DOHH2 (cell line): ENCODE results near the gene ZNF280A.
A peak's percentile ranks its signal among the peaks of the same experiment; 100 is the strongest.

Experiments
- H3F3A ChIP-seq: fragments of 200-600 bp; sonication (generic), shearing (Covaris generic); 2 replicates; pipeline ENCODE4 v1.6.0; 2016; ENCODE audit warnings: antibody characterized with exemption, mild to moderate bottlenecking; ENCODE audit not compliant: control insufficient read depth, insufficient read depth
- H3K27ac ChIP-seq: fragments of 200-600 bp; sonication (generic); 2 replicates; pipeline ENCODE4 v1.5.1; 2014; ENCODE audit warnings: low read depth, mild to moderate bottlenecking, low read length, moderate library complexity
- H3K27me3 ChIP-seq: fragments of 200-600 bp; sonication (generic); 2 replicates; pipeline ENCODE4 v1.6.1; 2014; ENCODE audit warnings: mild to moderate bottlenecking, low read length, mixed read lengths; ENCODE audit not compliant: control insufficient read depth
- H3K36me3 ChIP-seq: fragments of 200-600 bp; sonication (generic); 2 replicates; pipeline ENCODE4 v1.6.1; 2014; ENCODE audit warnings: mild to moderate bottlenecking, low read length, moderate library complexity, mixed read lengths; ENCODE audit not compliant: control insufficient read depth
- H3K4me1 ChIP-seq: fragments of 200-600 bp; sonication (generic); 2 replicates; pipeline ENCODE4 v1.6.1; 2014; ENCODE audit warnings: mild to moderate bottlenecking, low read length, mixed read lengths; ENCODE audit not compliant: control insufficient read depth
- H3K4me2 ChIP-seq: fragments of 200-600 bp; sonication (generic); 2 replicates; pipeline ENCODE4 v1.6.0; 2014; ENCODE audit warnings: mild to moderate bottlenecking, low read length, moderate library complexity
- H3K4me3 ChIP-seq: fragments of 200-600 bp; sonication (generic); 2 replicates; pipeline ENCODE4 v1.5.1; 2014; ENCODE audit warnings: mild to moderate bottlenecking, low read length, mixed read lengths
- H3K79me2 ChIP-seq: fragments of 200-600 bp; sonication (generic); 2 replicates; pipeline ENCODE4 v1.6.1; 2014; ENCODE audit warnings: mild to moderate bottlenecking, low read length, mixed read lengths; ENCODE audit not compliant: control insufficient read depth
- H3K9me2 ChIP-seq: fragments of 200-600 bp; sonication (generic); replicated peaks from 2 replicates; pipeline ENCODE4 v1.6.1; 2014; ENCODE audit warnings: mild to moderate bottlenecking, low read length, mixed read lengths; ENCODE audit not compliant: control insufficient read depth
- H3K9me3 ChIP-seq: fragments of 200-600 bp; sonication (generic); 2 replicates; pipeline ENCODE4 v1.6.1; 2014; ENCODE audit warnings: antibody characterized with exemption, low read length, mixed read lengths; ENCODE audit not compliant: control insufficient read depth, insufficient read depth
- H4K20me1 ChIP-seq: fragments of 200-600 bp; sonication (generic); 2 replicates; pipeline ENCODE4 v1.6.0; 2014; ENCODE audit warnings: low read depth, mild to moderate bottlenecking, antibody characterized with exemption, low read length, moderate library complexity; ENCODE audit not compliant: control insufficient read depth, insufficient read depth
- CTCF ChIP-seq: fragments of 200-600 bp; sonication (generic); IDR thresholded peaks from one replicate; pipeline ENCODE4 v1.5.1; 2014; ENCODE audit warnings: antibody characterized with exemption, mild to moderate bottlenecking, low read depth, low read length; ENCODE audit not compliant: poor library complexity, severe bottlenecking
- EZH2phosphoT487 ChIP-seq: fragments of 200-600 bp; sonication (generic); IDR thresholded peaks from 2 replicates; pipeline ENCODE4 v1.6.1; 2017; ENCODE audit warnings: borderline replicate concordance, mild to moderate bottlenecking, antibody characterized with exemption, low read length, moderate library complexity, mixed read lengths

The ZNF280A gene

GRCh38 chr22:22464541-22465054, 55.5 kb downstream of the ZNF280A start:
- Histone ChIP-seq H3K4me3 (no peak overlapping the region), H3K9me2 (no peaks in the 10 kb centered on the region), H3K9me3 (peaks cover 13% of the 10 kb centered on the region), H3K27ac (no peak overlapping the region), H3K4me1 (peaks cover 23% of the 10 kb centered on the region), H3K27me3 (no peaks in the 10 kb centered on the region), H3K36me3 (no peaks in the 10 kb centered on the region), H3F3A (peaks cover 11% of the 10 kb centered on the region; the same call in 1 of the 2 replicates), H4K20me1 (no peaks in the 10 kb centered on the region), H3K79me2 (no peaks in the 10 kb centered on the region), H3K4me2 (no peak overlapping the region)
- TF ChIP-seq CTCF (no peak), EZH2phosphoT487 (no peak)

GRCh38 chr22:22463855-22464540, 56.1 kb downstream of the ZNF280A start:
- H3K79me2 ChIP-seq, result no peaks in the 10 kb centered on the region
- TF ChIP-seq EZH2phosphoT487 (no peak), CTCF (peak; percentile 68)
- no peaks in the 10 kb centered on the region for H3K27me3 ChIP-seq

More at GRCh38 chr22:22463855-22464540, 56.1 kb downstream of the ZNF280A start:
- Histone ChIP-seq H3K4me1 (peaks cover 23% of the 10 kb centered on the region), H3K4me2 (peak overlapping the region; percentile 56), H4K20me1 (no peaks in the 10 kb centered on the region), H3F3A (peaks cover 11% of the 10 kb centered on the region; the same call in 1 of the 2 replicates), H3K9me2 (no peaks in the 10 kb centered on the region), H3K4me3 (peak overlapping the region; percentile 32; the same call in 1 of the 2 replicates), H3K36me3 (no peaks in the 10 kb centered on the region; the same call in 1 of the 2 replicates), H3K27ac (no peak overlapping the region), H3K9me3 (peaks cover 16% of the 10 kb centered on the region)
